HG02759 (cell line): Measurements from ENCODE around the gene SLC35A4.
A peak's percentile ranks its signal among the peaks of the same experiment; 100 is the strongest.
"Not testable (repeated sequence)": the region's sequence is repeated elsewhere in the genome, so short reads cannot be mapped to it uniquely, and the experiment has no call there.

Experiments used
- ATAC-seq: cut with Tn5 transposase; IDR thresholded peaks from one replicate; pipeline ENCODE4 v1.9.1; 2021; ENCODE audit warnings: mild to moderate bottlenecking, moderate library complexity; ENCODE audit not compliant: unreplicated experiment

The SLC35A4 gene

GRCh38 chr5:140557965-140558364, 6.7 kb upstream of the SLC35A4 start:
- no peak for ATAC-seq

- ATAC-seq, result no peak
Observed at GRCh38 chr5:140558542-140558941, 6.1 kb upstream of the SLC35A4 start.

- ATAC-seq, result no peak
Observed at GRCh38 chr5:140560227-140560626, 4.4 kb upstream of the SLC35A4 start.

GRCh38 chr5:140561753-140562523, 2.7 kb upstream of the SLC35A4 start:
- ATAC-seq, result no peak

- ATAC-seq, result no peak
Observed at GRCh38 chr5:140563596-140563995, 1.0 kb upstream of the SLC35A4 start.

- no peak for ATAC-seq
Observed at GRCh38 chr5:140565024-140565779, 574 bp downstream of the SLC35A4 start.

- ATAC-seq, result no peak
Observed at GRCh38 chr5:140565780-140566095, 1.1 kb downstream of the SLC35A4 start.

- no peak for ATAC-seq
Observed at GRCh38 chr5:140566665-140567064, 2.0 kb downstream of the SLC35A4 start.

- ATAC-seq, result no peak
Observed at GRCh38 chr5:140567136-140567818, 2.6 kb downstream of the SLC35A4 start.

- no peak for ATAC-seq
Observed at GRCh38 chr5:140567871-140568270, 3.2 kb downstream of the SLC35A4 start.

- no peak for ATAC-seq
Observed at GRCh38 chr5:140568443-140569063, 3.9 kb downstream of the SLC35A4 start.

GRCh38 chr5:140569197-140569596, 4.6 kb downstream of the SLC35A4 start:
- ATAC-seq, result peak; percentile 15

- ATAC-seq, result no peak
Observed at GRCh38 chr5:140570058-140570457, 5.4 kb downstream of the SLC35A4 start.

GRCh38 chr5:140570488-140570887, 5.9 kb downstream of the SLC35A4 start:
- no peak for ATAC-seq

- ATAC-seq, result no peak
Observed at GRCh38 chr5:140571105-140571504, 6.5 kb downstream of the SLC35A4 start.

- ATAC-seq, result no peak
Observed at GRCh38 chr5:140573683-140574082, 9.1 kb downstream of the SLC35A4 start.

GRCh38 chr5:140574165-140574564, 9.5 kb downstream of the SLC35A4 start:
- no peak for ATAC-seq

GRCh38 chr5:140575309-140575708, 10.7 kb downstream of the SLC35A4 start:
- ATAC-seq, result no peak

- no peak for ATAC-seq
Observed at GRCh38 chr5:140576776-140577201, 12.2 kb downstream of the SLC35A4 start.

GRCh38 chr5:140579188-140579747, 14.6 kb downstream of the SLC35A4 start:
- ATAC-seq, result not testable (repeated sequence)

GRCh38 chr5:140587495-140587894, 22.9 kb downstream of the SLC35A4 start:
- ATAC-seq, result no peak
